ENCODE results near the gene SORBS1. TPM values are rescaled to one million over a fixed set of nuclear protein-coding genes. Genes with fewer than 3 reads are reported as not detected.
A peak's percentile ranks its signal among the peaks of the same experiment; 100 is the strongest.

SORBS1 gene
- polyA plus RNA-seq, 1 donor from 2014 or later: 39.5 TPM

DNA sequence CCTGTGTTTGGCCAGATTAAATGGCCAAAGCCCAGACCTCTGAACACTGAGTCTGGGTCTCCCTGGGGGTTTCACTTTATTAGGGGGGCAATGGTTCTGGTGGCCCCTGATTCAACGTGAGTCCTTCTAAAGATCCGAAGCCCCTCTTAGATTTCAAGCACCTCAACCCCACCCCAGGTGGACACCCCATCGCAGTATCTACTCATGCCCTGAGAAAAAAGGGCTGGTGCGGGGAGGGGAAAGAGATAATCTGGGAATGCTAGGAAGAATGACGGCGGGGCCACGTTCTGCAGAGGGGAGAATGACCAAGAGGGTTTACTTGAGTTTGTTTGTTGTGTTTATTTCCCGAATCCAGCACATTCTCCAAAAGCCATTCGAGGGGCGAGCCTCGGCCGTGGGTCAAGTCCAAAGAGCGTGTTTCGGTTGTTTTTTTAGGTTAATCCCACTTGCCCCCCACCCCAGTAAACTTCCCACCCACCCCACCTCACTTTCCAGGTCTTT lies 271.2 kb downstream of the SORBS1 start:
- Histone ChIP-seq H3K36me3 (ENCODE audit: insufficient read depth, low read length) (no peaks in the 10 kb centered on the region), H3K27ac (ENCODE audit: low read length) (no peak overlapping the region), H3F3A (ENCODE audit: insufficient read depth, low read length, poor library complexity, severe bottlenecking) (no peaks in the 10 kb centered on the region), H2AFZ (ENCODE audit: low read depth, low read length) (no peak overlapping the region), H3K4me3 (ENCODE audit: low read length) (peak overlapping the region; percentile 72), H3K9me2 (ENCODE audit: insufficient read depth, low read length) (no peaks in the 10 kb centered on the region), H3K9me3 (ENCODE audit: low read length) (no peaks in the 10 kb centered on the region), H3K27me3 (ENCODE audit: insufficient read depth, low read depth, low read length) (peaks cover 33% of the 10 kb centered on the region), H3K4me2 (ENCODE audit: low read length) (no peak overlapping the region), H4K20me1 (ENCODE audit: insufficient read depth) (no peaks in the 10 kb centered on the region), H3K9ac (ENCODE audit: low read length) (peak overlapping the region; percentile 48), H3K79me2 (replicated peaks; ENCODE audit: insufficient read depth, low read length) (no peaks in the 10 kb centered on the region)
- no peak for TF ChIP-seq SMC3 (conservative IDR thresholded peaks at IDR 0.05; ENCODE audit: poor library complexity)
- no peak for TF ChIP-seq EZH2 (IDR thresholded peaks at IDR 0.05; ENCODE audit: borderline replicate concordance, insufficient read depth, low read length, poor library complexity, severe bottlenecking)
- no peak for TF ChIP-seq POLR2AphosphoS5 (IDR thresholded peaks at IDR 0.05)
- TF ChIP-seq EP300 (conservative IDR thresholded peaks at IDR 0.05; ENCODE audit: poor library complexity, severe bottlenecking): no peak
- TF ChIP-seq, protein P1, sequence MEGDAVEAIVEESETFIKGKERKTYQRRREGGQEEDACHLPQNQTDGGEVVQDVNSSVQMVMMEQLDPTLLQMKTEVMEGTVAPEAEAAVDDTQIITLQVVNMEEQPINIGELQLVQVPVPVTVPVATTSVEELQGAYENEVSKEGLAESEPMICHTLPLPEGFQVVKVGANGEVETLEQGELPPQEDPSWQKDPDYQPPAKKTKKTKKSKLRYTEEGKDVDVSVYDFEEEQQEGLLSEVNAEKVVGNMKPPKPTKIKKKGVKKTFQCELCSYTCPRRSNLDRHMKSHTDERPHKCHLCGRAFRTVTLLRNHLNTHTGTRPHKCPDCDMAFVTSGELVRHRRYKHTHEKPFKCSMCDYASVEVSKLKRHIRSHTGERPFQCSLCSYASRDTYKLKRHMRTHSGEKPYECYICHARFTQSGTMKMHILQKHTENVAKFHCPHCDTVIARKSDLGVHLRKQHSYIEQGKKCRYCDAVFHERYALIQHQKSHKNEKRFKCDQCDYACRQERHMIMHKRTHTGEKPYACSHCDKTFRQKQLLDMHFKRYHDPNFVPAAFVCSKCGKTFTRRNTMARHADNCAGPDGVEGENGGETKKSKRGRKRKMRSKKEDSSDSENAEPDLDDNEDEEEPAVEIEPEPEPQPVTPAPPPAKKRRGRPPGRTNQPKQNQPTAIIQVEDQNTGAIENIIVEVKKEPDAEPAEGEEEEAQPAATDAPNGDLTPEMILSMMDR (IDR thresholded peaks at IDR 0.05; ENCODE audit: poor library complexity, severe bottlenecking): no peak
- no peak for TF ChIP-seq RAD21 (conservative IDR thresholded peaks at IDR 0.05)

DNA sequence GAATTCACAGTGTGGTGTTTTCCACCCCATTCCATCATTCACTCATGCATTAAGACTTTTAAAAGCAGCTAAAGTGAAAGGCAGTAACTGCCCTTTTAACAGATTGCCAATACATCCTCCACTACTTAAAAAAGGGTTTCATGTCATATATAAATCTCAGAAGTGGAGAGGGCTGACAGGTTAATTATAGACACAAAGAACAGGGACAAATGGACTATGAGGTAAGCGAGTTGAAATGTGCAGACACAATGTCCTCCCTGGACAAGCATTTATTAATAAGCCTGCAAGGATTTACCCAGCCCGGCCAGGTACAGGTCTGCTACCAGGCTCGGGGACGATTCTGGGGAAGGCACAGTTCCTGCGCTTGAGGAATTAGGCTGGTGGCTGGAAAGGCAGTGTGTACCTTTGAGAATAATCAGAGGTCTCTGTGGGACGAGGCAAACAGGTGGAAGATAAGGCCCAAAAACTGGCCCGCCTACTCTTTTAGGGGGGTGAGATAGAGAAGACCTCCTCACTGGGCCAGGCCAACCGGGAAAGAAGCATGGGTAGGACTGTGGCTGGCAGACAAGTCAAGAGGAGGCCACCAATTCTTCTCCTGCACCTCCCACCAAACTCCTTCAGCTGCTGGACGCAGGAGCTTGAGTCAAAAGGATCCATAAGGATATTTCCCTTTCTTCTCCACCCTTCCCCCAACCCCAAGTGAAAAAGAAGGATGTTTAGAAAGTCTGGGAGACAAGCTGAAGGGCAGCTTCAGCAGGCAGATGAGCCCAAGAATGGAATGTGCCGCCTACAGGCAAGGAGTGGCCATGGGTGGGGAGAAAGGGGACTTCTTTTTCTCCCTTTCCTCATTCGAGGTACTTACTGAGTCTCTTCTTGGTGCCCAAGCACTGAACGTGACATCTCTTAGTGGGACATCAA lies 271.9 kb downstream of the SORBS1 start:
- Histone ChIP-seq H2AFZ (ENCODE audit: low read depth, low read length) (no peak overlapping the region), H3K79me2 (replicated peaks; ENCODE audit: insufficient read depth, low read length) (no peaks in the 10 kb centered on the region), H3K27me3 (ENCODE audit: insufficient read depth, low read depth, low read length) (peaks cover 28% of the 10 kb centered on the region), H3K9me3 (ENCODE audit: low read length) (no peaks in the 10 kb centered on the region), H3K36me3 (ENCODE audit: insufficient read depth, low read length) (no peaks in the 10 kb centered on the region), H3K4me3 (ENCODE audit: low read length) (peak overlapping the region; percentile 72), H3K9ac (ENCODE audit: low read length) (no peak overlapping the region), H3F3A (ENCODE audit: insufficient read depth, low read length, poor library complexity, severe bottlenecking) (no peaks in the 10 kb centered on the region), H3K4me2 (ENCODE audit: low read length) (no peak overlapping the region), H3K27ac (ENCODE audit: low read length) (no peak overlapping the region), H4K20me1 (ENCODE audit: insufficient read depth) (no peaks in the 10 kb centered on the region), H3K9me2 (ENCODE audit: insufficient read depth, low read length) (no peaks in the 10 kb centered on the region)
- no peak for TF ChIP-seq TAF1 (IDR thresholded peaks at IDR 0.05; ENCODE audit: low read depth)
- TF ChIP-seq EP300 (conservative IDR thresholded peaks at IDR 0.05; ENCODE audit: poor library complexity, severe bottlenecking): peak; percentile 38
- TF ChIP-seq POLR2AphosphoS5 (IDR thresholded peaks at IDR 0.05): peak; percentile 83

DNA sequence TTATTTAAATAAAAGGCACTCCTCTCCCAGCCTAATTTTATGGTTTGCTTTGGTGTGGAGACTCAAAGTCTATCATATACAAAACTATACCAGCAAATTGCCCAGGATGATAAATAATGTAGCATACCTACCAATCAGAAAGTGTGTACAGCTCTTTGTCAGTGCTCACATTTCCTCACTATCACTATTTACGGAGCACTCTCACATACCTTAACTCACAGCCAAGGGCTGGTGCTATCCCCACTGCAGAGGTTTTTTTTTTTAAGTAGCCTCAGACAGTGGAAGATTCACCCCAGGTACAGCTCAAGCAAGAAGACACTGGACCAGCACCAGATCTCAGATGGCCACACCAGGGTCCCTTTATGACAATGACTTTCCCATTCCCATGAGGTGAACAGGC lies 272.9 kb downstream of the SORBS1 start:
- H4K20me1 ChIP-seq (ENCODE audit: insufficient read depth): no peaks in the 10 kb centered on the region
- no peak overlapping the region for H3K9ac ChIP-seq (ENCODE audit: low read length)
- no peak overlapping the region for H3K4me3 ChIP-seq (ENCODE audit: low read length)
- H3F3A ChIP-seq (ENCODE audit: insufficient read depth, low read length, poor library complexity, severe bottlenecking): no peaks in the 10 kb centered on the region
- H3K79me2 ChIP-seq (replicated peaks; ENCODE audit: insufficient read depth, low read length): no peaks in the 10 kb centered on the region
- H3K36me3 ChIP-seq (ENCODE audit: insufficient read depth, low read length): no peaks in the 10 kb centered on the region
- no peak overlapping the region for H3K4me2 ChIP-seq (ENCODE audit: low read length)
- TF ChIP-seq RAD21 (conservative IDR thresholded peaks at IDR 0.05) (no peak), MXI1 (conservative IDR thresholded peaks at IDR 0.05; ENCODE audit: poor library complexity, severe bottlenecking) (no peak), EZH2 (IDR thresholded peaks at IDR 0.05; ENCODE audit: borderline replicate concordance, insufficient read depth, low read length, poor library complexity, severe bottlenecking) (no peak), POLR2AphosphoS5 (IDR thresholded peaks at IDR 0.05) (no peak), EP300 (conservative IDR thresholded peaks at IDR 0.05; ENCODE audit: poor library complexity, severe bottlenecking) (no peak), SMC3 (conservative IDR thresholded peaks at IDR 0.05; ENCODE audit: poor library complexity) (no peak), TAF1 (IDR thresholded peaks at IDR 0.05; ENCODE audit: low read depth) (no peak)
- TF ChIP-seq, protein P2, sequence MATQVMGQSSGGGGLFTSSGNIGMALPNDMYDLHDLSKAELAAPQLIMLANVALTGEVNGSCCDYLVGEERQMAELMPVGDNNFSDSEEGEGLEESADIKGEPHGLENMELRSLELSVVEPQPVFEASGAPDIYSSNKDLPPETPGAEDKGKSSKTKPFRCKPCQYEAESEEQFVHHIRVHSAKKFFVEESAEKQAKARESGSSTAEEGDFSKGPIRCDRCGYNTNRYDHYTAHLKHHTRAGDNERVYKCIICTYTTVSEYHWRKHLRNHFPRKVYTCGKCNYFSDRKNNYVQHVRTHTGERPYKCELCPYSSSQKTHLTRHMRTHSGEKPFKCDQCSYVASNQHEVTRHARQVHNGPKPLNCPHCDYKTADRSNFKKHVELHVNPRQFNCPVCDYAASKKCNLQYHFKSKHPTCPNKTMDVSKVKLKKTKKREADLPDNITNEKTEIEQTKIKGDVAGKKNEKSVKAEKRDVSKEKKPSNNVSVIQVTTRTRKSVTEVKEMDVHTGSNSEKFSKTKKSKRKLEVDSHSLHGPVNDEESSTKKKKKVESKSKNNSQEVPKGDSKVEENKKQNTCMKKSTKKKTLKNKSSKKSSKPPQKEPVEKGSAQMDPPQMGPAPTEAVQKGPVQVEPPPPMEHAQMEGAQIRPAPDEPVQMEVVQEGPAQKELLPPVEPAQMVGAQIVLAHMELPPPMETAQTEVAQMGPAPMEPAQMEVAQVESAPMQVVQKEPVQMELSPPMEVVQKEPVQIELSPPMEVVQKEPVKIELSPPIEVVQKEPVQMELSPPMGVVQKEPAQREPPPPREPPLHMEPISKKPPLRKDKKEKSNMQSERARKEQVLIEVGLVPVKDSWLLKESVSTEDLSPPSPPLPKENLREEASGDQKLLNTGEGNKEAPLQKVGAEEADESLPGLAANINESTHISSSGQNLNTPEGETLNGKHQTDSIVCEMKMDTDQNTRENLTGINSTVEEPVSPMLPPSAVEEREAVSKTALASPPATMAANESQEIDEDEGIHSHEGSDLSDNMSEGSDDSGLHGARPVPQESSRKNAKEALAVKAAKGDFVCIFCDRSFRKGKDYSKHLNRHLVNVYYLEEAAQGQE (IDR thresholded peaks at IDR 0.05; ENCODE audit: borderline replicate concordance): no peak
- TF ChIP-seq, protein P1 (IDR thresholded peaks at IDR 0.05; ENCODE audit: poor library complexity, severe bottlenecking): no peak
- H3K9me2 ChIP-seq (ENCODE audit: insufficient read depth, low read length): no peaks in the 10 kb centered on the region
- H3K27ac ChIP-seq (ENCODE audit: low read length): no peak overlapping the region
- H3K27me3 ChIP-seq (ENCODE audit: insufficient read depth, low read depth, low read length): peaks cover 28% of the 10 kb centered on the region
- no peaks in the 10 kb centered on the region for H3K9me3 ChIP-seq (ENCODE audit: low read length)
- no peak overlapping the region for H2AFZ ChIP-seq (ENCODE audit: low read depth, low read length)

Data from neural cell (in vitro differentiated cells).